Measurements from ENCODE around the gene EPDR1.

Gene EPDR1

DNA sequence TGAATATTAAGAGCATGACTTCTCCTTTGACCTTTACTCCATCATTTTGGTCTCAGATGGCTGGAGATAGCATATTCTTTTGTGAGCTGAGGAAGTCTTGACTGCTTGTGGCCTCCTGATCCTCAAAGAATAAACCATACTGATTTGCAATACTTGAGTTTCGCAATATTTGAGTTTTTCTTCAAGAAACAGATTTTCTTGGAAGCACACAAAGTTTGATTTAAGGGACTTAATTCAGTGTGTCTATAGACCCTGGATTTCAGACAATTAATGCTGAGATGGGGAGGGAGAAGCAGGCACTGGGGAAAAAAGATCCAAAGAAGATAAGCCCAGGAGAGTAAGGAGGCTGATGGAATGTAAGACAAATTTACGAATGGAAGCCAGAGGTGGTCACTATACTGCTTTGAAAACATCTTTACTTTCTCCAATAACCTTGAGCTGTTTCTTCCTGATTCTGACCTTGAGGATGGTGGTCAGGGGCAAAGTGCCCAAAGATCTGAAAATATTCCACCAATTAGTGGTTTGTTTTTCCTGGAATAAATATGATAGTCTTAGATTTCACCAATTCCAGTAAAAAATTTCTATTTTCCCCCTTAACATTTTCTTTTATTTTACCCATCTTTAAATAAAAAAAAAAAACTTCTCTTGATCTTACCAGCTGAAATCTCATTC lies 7.5 kb downstream of the EPDR1 start:
- DNase-seq (ENCODE audit: low read depth): no peak
- no peak overlapping the region for H3K4me3 ChIP-seq (ENCODE audit: low read depth, low read length)
- TF ChIP-seq CTCF (IDR thresholded peaks at IDR 0.05; ENCODE audit: low read depth, low read length, missing control alignments): no peak

DNA sequence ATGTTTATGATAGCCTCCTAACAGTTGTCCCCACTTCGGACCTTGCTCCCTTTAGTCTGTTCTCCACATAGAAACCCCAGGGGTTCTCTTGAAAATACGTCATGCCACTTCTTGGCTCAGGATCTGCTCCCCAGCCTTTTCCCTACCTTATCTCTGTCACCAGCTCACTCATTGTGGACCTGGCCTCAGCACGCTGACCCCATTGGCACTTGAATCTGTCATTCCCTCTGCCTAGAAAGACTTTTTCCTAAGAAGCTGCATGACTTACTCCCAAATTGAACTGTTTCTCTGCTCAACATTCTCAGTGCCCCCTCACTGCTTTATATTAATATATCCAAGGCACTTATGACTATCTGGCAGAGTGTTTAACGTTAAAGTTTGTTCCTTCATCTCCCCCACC lies 8.4 kb downstream of the EPDR1 start:
- no peak overlapping the region for H3K4me3 ChIP-seq (ENCODE audit: low read depth, low read length)
- DNase-seq (ENCODE audit: low read depth): no peak
- no peak for TF ChIP-seq CTCF (IDR thresholded peaks at IDR 0.05; ENCODE audit: low read depth, low read length, missing control alignments)

DNA sequence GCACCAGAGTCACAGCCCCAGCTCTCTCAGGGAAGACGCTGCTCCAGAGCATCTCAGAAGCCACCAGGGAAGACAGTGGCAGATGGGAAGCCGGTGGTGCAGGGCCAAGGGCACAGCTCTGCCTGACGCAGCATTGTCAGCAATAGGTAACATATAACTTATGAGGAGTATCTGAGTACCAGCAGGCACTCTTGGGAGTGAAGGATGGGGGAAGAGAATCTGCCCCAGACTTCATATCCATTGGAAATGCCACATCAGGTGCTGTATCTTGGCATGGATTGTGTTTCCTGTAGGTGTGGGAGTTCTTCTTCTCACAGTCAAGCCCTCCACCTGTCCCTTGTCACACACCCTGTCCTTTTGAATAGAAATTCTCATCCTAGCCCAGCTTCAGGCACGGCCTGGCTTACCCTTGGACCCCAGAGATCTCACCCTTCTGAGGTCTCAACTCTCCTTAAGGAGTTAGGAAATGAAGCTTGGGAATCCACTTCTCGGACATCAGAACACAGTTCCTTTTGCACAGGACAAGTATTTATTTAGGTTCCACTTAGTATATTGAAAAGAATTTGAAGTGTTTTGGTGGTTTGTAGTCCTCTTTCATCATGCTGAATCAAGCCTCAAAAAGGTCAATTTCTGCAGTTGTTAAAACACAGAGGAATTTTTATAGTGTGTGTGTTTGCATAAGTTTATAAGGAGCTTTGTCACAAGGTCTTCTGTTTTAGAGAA lies 9.9 kb downstream of the EPDR1 start:
- no peak for TF ChIP-seq CTCF (IDR thresholded peaks at IDR 0.05; ENCODE audit: low read depth, low read length, missing control alignments)
- H3K4me3 ChIP-seq (ENCODE audit: low read depth, low read length): no peak overlapping the region
- no peak for DNase-seq (ENCODE audit: low read depth)

GRCh38 chr7:37932543-37932942 lies 12.1 kb downstream of the EPDR1 start:
- no peak overlapping the region for H3K4me3 ChIP-seq (ENCODE audit: low read depth, low read length)
- no peak for TF ChIP-seq CTCF (IDR thresholded peaks at IDR 0.05; ENCODE audit: low read depth, low read length, missing control alignments)
- DNase-seq (ENCODE audit: low read depth): no peak

- no peak for TF ChIP-seq CTCF (IDR thresholded peaks at IDR 0.05; ENCODE audit: low read depth, low read length, missing control alignments)
- no peak for DNase-seq (ENCODE audit: low read depth)
- no peak overlapping the region for H3K4me3 ChIP-seq (ENCODE audit: low read depth, low read length)
Observed at GRCh38 chr7:37933018-37933566, 12.7 kb downstream of the EPDR1 start.

- DNase-seq (ENCODE audit: low read depth): no peak
Observed at GRCh38 chr7:37942934-37943610, 22.6 kb downstream of the EPDR1 start.

More at GRCh38 chr7:37942934-37943610, 22.6 kb downstream of the EPDR1 start:
- H3K4me3 ChIP-seq (ENCODE audit: low read depth, low read length): no peak overlapping the region
- no peak for TF ChIP-seq CTCF (IDR thresholded peaks at IDR 0.05; ENCODE audit: low read depth, low read length, missing control alignments)
